ENCODE data around the gene DTHD1. TPM values are rescaled to one million over a fixed set of nuclear protein-coding genes. Genes with fewer than 3 reads are reported as not detected.
A peak's percentile ranks its signal among the peaks of the same experiment; 100 is the strongest.

Gene DTHD1
- total and polyA plus RNA-seq, 3 experiments from 2014 or later: 3.3 to 5.9 (median 3.5) TPM

DNA sequence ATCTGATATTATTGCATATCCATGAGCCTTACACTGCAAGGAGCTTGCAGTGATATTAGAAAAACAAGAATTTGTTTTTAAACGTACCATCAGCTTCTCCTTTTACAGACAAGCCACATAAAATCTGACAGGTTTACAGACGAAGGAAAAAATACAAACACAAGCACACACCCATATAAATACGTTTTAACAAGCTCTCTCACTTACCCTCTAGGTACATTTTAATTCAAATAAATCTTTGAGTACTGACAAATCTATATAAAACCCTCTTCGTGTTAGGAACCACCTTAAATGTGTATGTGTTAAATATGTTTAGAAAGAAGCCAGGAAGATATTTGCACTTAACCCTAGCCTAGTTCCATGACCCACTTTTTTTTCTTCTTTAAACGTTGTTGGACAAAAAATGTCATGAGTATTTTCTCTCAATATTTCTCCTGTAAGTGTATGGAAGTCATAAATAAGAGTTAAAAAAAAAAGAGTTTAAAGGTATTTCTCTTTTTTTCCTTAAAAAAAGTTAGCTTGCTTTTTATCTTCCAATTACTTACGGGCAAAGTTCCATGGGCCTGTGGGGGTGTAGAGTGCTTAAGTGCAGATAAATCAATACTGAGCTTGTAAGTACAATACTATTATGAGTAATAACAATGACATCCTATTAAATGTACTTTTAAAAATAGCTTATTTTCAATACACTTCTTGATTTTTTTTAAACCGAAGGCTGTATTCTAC, 38.6 kb upstream of the DTHD1 start:
- Mint-ChIP-seq H3K27me3 (no peaks in the 10 kb centered on the region), H3K4me1 (peaks cover 64 to 68% (median 66%) of the 10 kb centered on the region in 3 donors), H3K36me3 (peaks cover 5 to 39% (median 8%) of the 10 kb centered on the region in 3 donors), H3K4me3 (peak overlapping the region; percentile 87 to 97 (median 92)), H3K9me3 (no peaks in the 10 kb centered on the region), H3K27ac (peak overlapping the region; percentile 78 to 98 (median 94))
- no peaks in the 10 kb centered on the region for H3K27me3 ChIP-seq (ENCODE audit: insufficient read depth, low read length, poor library complexity, severe bottlenecking)
- peak in 1 of 5 donors; percentile 17 for DNase-seq
- H3K27ac ChIP-seq (ENCODE audit: low read depth, low read length): peak overlapping the region; percentile 91
- ChIA-PET POLR2A (interaction anchor here (0.6 to 4.9 kb wide), 12 partner anchors 10 to 1451 kb away, joined by 3 to 62 read pairs (median 4); partner anchors contain the start of gene DTHD1), CTCF (interaction anchor here (1.1 to 4.0 kb wide), 15 partner anchors 10 to 157 kb away, joined by 3 to 27 read pairs (median 5); partner anchors contain the start of gene DTHD1)
- H3K9me3 ChIP-seq (ENCODE audit: low read length): no peaks in the 10 kb centered on the region
- peaks cover 41% of the 10 kb centered on the region for H3K4me1 ChIP-seq (ENCODE audit: insufficient read depth, low read length)
- no peaks in the 10 kb centered on the region for H3K36me3 ChIP-seq (ENCODE audit: insufficient read depth, low read length)
- H3K4me3 ChIP-seq (ENCODE audit: low read length): peak overlapping the region; percentile 85

GRCh38 chr4:36243355-36244256, 37.8 kb upstream of the DTHD1 start:
- Mint-ChIP-seq H3K27me3 (no peaks in the 10 kb centered on the region), H3K36me3 (peaks cover 0 to 31% (median 3%) of the 10 kb centered on the region in 3 donors), H3K27ac (peak overlapping the region; percentile 78 to 98 (median 94)), H3K9me3 (no peaks in the 10 kb centered on the region), H3K4me1 (peaks cover 57 to 61% (median 60%) of the 10 kb centered on the region in 3 donors), H3K4me3 (peak overlapping the region; percentile 87 to 97 (median 92))
- Histone ChIP-seq H3K9me3 (ENCODE audit: low read length) (no peaks in the 10 kb centered on the region), H3K4me3 (ENCODE audit: low read length) (peak overlapping the region; percentile 85), H3K36me3 (ENCODE audit: insufficient read depth, low read length) (no peaks in the 10 kb centered on the region), H3K27me3 (ENCODE audit: insufficient read depth, low read length, poor library complexity, severe bottlenecking) (no peaks in the 10 kb centered on the region), H3K27ac (ENCODE audit: low read depth, low read length) (peak overlapping the region; percentile 91), H3K4me1 (ENCODE audit: insufficient read depth, low read length) (peaks cover 33% of the 10 kb centered on the region)
- DNase-seq: peak in 2 of 5 donors; percentile 54 to 65
- ChIA-PET POLR2A (interaction anchor here (0.6 to 4.9 kb wide), 19 partner anchors 10 to 1440 kb away, joined by 3 to 62 read pairs (median 4); partner anchors contain the start of gene DTHD1), CTCF (interaction anchor here (0.8 to 4.0 kb wide), 25 partner anchors 9 to 156 kb away, joined by 3 to 27 read pairs (median 4); partner anchors contain the start of gene DTHD1)

DNA sequence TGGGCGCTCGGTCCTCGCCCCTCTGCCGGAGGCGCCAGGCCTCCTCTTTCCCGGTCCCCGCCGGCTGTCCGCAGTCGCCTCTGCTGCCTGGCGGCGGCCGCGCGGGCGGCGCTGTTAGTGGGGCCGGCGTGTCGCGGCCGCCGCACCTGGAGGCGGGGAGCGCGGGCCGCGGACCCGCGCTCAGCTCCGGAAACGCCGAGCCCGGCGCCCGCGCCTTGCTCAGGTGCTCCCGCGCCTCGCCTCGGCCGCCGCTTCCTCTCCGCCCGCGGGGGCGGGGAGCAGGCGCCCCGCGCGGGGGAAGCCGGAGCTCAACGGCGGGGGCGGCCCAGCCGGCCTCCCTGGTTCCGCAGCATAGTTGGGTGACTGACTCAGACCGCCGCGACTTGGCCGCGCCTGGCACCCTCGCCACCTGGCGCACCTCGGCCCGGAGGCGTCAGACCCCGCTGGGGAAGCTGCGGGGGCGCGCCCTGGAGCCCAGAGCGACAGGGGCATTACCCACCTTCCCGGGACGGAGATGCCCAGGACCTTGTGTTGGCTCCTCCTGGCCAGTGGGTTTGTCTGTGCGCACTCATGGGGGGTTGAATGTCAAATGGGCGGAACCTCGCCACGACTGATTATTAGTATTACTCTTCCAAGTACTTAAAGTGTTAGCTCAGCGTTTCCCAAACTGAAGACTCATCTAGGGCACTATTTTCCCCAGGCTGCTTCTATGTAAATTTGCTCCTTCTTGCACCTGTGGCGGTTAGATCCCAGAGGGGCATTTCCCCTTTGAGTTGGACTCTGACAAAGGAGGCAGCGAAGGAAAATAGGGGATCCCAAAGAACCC, 36.9 kb upstream of the DTHD1 start, which contains the start of gene ARAP2:
Gene ARAP2 (minus strand): TSS at position 258 of the 826 bp plus-strand sequence. CDS start 15,028 bp downstream, outside the sequence.
- Mint-ChIP-seq H3K4me3 (peak within 1 kb of the TSS; percentile 87 to 97 (median 95)), H3K27ac (peak within 1 kb of the TSS; percentile 93 to 98 (median 98)), H3K27me3 (no peaks in the 10 kb centered on the region), H3K36me3 (peaks cover 0 to 23% (median under 1%) of the 10 kb centered on the region in 3 donors), H3K4me1 (peaks cover 51 to 61% (median 54%) of the 10 kb centered on the region in 3 donors), H3K9me3 (no peaks in the 10 kb centered on the region)
- Histone ChIP-seq H3K9me3 (ENCODE audit: low read length) (no peaks in the 10 kb centered on the region), H3K36me3 (ENCODE audit: insufficient read depth, low read length) (no peaks in the 10 kb centered on the region), H3K27me3 (ENCODE audit: insufficient read depth, low read length, poor library complexity, severe bottlenecking) (no peaks in the 10 kb centered on the region), H3K4me1 (ENCODE audit: insufficient read depth, low read length) (peaks cover 26% of the 10 kb centered on the region), H3K27ac (ENCODE audit: low read depth, low read length) (peak within 1 kb of the TSS; percentile 91), H3K4me3 (ENCODE audit: low read length) (peak within 1 kb of the TSS; percentile 85)
- DNase-seq: peak; percentile 74 to 89 (median 78)
- ChIA-PET CTCF (interaction anchor here (0.7 to 4.0 kb wide), 27 partner anchors 8 to 155 kb away, joined by 3 to 27 read pairs (median 4); partner anchors contain the start of gene DTHD1), POLR2A (interaction anchor here (0.6 to 4.9 kb wide), 16 partner anchors 9 to 150 kb away, joined by 3 to 62 read pairs (median 4); partner anchors contain the start of gene DTHD1)

DNA sequence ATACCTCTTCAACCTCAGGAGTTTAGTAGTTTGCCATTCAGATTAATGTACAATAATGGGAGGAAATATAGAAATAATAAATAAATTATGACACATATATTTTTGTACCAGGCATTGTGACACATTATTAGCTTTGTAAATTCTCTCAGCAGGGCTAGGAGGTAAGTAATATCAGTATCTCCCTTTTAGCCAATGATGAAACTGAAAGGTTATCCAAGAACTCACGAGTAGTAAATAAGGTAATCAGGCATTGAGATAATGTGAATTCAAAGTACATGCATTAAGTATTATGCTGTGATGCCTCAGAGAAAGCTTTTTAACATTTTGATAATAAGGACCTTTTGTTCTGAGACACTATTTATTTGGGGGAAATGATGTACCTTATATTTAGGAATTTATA, 31.8 kb upstream of the DTHD1 start:
- peak overlapping the region in 1 of 7 donors; percentile 5 for H3K4me3 Mint-ChIP-seq
- POLR2A ChIA-PET: no interaction called here
- Histone ChIP-seq H3K27ac (ENCODE audit: low read depth, low read length) (no peak overlapping the region), H3K36me3 (ENCODE audit: insufficient read depth, low read length) (no peaks in the 10 kb centered on the region), H3K9me3 (ENCODE audit: low read length) (no peaks in the 10 kb centered on the region), H3K4me1 (ENCODE audit: insufficient read depth, low read length) (peaks cover 28% of the 10 kb centered on the region), H3K27me3 (ENCODE audit: insufficient read depth, low read length, poor library complexity, severe bottlenecking) (no peaks in the 10 kb centered on the region), H3K4me3 (ENCODE audit: low read length) (no peak overlapping the region)
- peaks cover 0 to 3% (median 0%) of the 10 kb centered on the region in 3 donors for H3K36me3 Mint-ChIP-seq
- CTCF ChIA-PET: no interaction called here
- peak overlapping the region in 3 of 8 donors; percentile 23 to 77 (median 33) for H3K27ac Mint-ChIP-seq
- H3K27me3 Mint-ChIP-seq: no peaks in the 10 kb centered on the region
- H3K9me3 Mint-ChIP-seq: no peaks in the 10 kb centered on the region
- peaks cover 60 to 79% (median 64%) of the 10 kb centered on the region in 3 donors for H3K4me1 Mint-ChIP-seq
- no peak for DNase-seq

DNA sequence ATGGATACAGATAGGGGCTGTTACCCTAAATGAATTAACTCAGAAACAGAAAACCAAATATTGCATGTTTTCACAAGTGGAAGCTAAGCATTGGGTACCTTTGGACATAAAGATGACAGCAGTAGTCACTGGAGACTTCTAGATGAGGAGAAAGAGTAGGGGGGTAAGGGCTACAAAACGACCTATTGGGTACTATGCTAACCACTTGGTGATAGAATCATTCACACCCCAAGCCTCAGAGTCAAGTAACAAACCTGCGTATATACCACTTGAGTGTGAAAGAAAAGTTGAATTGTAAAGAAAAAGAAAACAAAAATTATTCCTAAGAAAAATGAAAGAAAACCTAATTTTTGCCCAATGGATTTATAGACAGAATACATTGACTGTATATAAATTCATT, 29.4 kb upstream of the DTHD1 start:
- POLR2A ChIA-PET: interaction anchor here (5.9 kb wide), 1 partner anchor 9 kb away, joined by 62 read pairs; the partner anchor contains the start of gene ARAP2
- CTCF ChIA-PET: interaction anchor here (0.8 to 2.0 kb wide), 3 partner anchors 8 to 147 kb away, joined by 3 to 12 read pairs (median 10); partner anchors contain the start of gene ARAP2
- H3K27me3 ChIP-seq (ENCODE audit: insufficient read depth, low read length, poor library complexity, severe bottlenecking): no peaks in the 10 kb centered on the region
- H3K9me3 Mint-ChIP-seq: no peaks in the 10 kb centered on the region
- H3K27ac Mint-ChIP-seq: peak overlapping the region in 6 of 8 donors; percentile 1 to 88 (median 74)
- no peak overlapping the region for H3K4me3 ChIP-seq (ENCODE audit: low read length)
- peaks cover 40% of the 10 kb centered on the region for H3K4me1 ChIP-seq (ENCODE audit: insufficient read depth, low read length)
- H3K36me3 ChIP-seq (ENCODE audit: insufficient read depth, low read length): no peaks in the 10 kb centered on the region
- peaks cover 64 to 84% (median 67%) of the 10 kb centered on the region in 3 donors for H3K4me1 Mint-ChIP-seq
- H3K27me3 Mint-ChIP-seq: no peaks in the 10 kb centered on the region
- no peak overlapping the region for H3K27ac ChIP-seq (ENCODE audit: low read depth, low read length)
- H3K9me3 ChIP-seq (ENCODE audit: low read length): no peaks in the 10 kb centered on the region
- DNase-seq: no peak
- no peaks in the 10 kb centered on the region for H3K36me3 Mint-ChIP-seq
- H3K4me3 Mint-ChIP-seq: peak overlapping the region in 5 of 7 donors; percentile 20 to 76 (median 60)

- H3K27ac Mint-ChIP-seq: peak overlapping the region; percentile 2 to 97 (median 81)
- H3K27me3 Mint-ChIP-seq: no peaks in the 10 kb centered on the region
- Histone ChIP-seq H3K27ac (ENCODE audit: low read depth, low read length) (no peak overlapping the region), H3K27me3 (ENCODE audit: insufficient read depth, low read length, poor library complexity, severe bottlenecking) (no peaks in the 10 kb centered on the region), H3K4me1 (ENCODE audit: insufficient read depth, low read length) (peaks cover 40% of the 10 kb centered on the region), H3K36me3 (ENCODE audit: insufficient read depth, low read length) (no peaks in the 10 kb centered on the region), H3K4me3 (ENCODE audit: low read length) (no peak overlapping the region), H3K9me3 (ENCODE audit: low read length) (no peaks in the 10 kb centered on the region)
- ChIA-PET POLR2A (interaction anchor here (1.1 to 5.9 kb wide), 3 partner anchors 11 to 31 kb away, joined by 4 to 62 read pairs (median 12); partner anchors contain the start of gene ARAP2), CTCF (interaction anchor here (1.2 to 3.5 kb wide), 5 partner anchors 10 to 141 kb away, joined by 3 to 23 read pairs (median 5); partner anchors contain the start of gene ARAP2)
- H3K36me3 Mint-ChIP-seq: no peaks in the 10 kb centered on the region
- H3K4me3 Mint-ChIP-seq: peak overlapping the region in 5 of 7 donors; percentile 2 to 60 (median 27)
- no peaks in the 10 kb centered on the region for H3K9me3 Mint-ChIP-seq
- peaks cover 61 to 73% (median 64%) of the 10 kb centered on the region in 3 donors for H3K4me1 Mint-ChIP-seq
- DNase-seq: no peak
These were observed 27.0 kb upstream of the DTHD1 start for GRCh38 chr4:36254371-36254770.

Data from CD8-positive, alpha-beta memory T cell (primary cell).